Measurements from ENCODE around the gene SOHLH2.

SOHLH2 gene

GRCh38 chr13:36130552-36131221 is 83.7 kb downstream of the SOHLH2 start:
- no peak for DNase-seq

GRCh38 chr13:36130193-36130551 is 84.2 kb downstream of the SOHLH2 start:
- no peak for DNase-seq

GRCh38 chr13:36129539-36129938 is 84.8 kb downstream of the SOHLH2 start:
- no peak for DNase-seq

DNA sequence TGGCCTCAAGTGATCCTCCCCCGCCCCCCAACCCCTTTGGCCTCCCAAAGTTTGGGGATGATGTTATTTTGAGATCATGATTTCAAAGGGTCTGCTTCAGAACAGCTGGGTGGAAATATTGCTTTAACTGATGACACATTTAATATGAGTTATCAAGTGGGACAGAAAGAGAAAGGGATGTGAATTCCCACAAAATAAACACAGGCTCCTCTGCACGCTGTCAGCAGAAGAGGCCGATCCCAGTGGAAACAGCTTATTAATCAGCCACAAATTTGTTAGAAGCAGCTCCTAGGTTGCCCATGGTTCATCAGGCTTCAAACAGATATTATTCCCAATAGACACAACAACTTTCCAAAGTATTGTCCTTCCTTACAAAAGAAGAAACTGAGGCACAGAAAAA is 87.9 kb downstream of the SOHLH2 start:
- DNase-seq = no peak

DNA sequence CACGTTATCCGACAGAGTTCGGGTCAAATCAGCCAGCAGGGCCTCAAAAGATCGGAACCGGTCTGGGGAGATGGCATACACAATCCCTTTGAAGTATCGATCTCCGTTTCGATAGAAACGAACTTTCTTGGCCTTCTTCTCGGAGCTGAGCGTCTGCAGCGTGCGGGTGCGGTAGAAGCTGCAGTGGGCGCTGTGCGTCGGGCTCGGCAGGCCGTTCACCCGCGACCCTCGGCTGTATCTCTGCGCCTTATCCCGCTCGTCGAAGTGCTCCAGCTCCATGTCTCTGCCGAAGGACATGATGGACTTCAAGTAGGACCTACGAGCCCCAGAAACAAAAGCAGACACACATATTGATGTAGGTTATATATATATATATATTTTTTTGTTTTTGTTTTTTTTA is 88.5 kb downstream of the SOHLH2 start:
- no peak for DNase-seq

DNA sequence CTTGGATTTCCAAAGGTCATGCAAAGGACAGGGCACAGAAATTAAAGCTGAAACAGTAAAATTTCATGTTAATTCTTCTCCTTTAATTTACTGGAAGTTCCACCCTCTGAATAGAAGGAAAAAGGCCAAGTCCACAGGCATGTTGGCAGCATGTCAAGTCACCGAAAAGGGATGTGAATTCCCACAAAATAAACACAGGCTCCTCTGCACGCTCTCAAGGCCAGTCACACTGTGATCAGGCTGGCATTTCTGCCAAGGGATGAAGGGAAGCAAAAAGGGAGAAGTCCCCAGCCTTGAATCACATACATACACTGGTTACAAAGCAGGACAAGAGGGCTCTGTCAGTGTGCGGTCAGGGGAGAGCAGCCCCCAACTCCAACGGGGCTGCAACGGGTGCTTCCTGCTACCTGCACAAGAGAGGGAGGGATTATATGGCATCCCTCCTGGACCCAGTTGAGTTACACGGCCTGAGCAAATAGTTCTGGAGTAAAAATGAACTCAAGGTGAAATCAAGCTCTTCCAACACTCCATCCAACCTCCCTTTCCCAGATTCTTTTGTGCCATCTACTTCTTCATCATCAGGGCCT is 90.0 kb downstream of the SOHLH2 start:
- DNase-seq = no peak

All from DMS 273 treated with DMSO at 0.1 percent for 48 hours (cell line).